NCI-H2227 treated with DMSO at 0.1 percent for 48 hours (cell line): ENCODE results near the gene ARSI.
A peak's percentile ranks its signal among the peaks of the same experiment; 100 is the strongest.

Source experiments
- DNase-seq: peaks from one replicate; lab custom pipeline; 2025; lab: John Stamatoyannopoulos, UW

ARSI gene

GRCh38 chr5:150302301-150303069 lies at the start of gene ARSI:
Gene ARSI, minus strand, starts transcription at chr5:150302905. Its CDS starts 532 bp downstream, at chr5:150302373.
- DNase-seq: no peak

DNA sequence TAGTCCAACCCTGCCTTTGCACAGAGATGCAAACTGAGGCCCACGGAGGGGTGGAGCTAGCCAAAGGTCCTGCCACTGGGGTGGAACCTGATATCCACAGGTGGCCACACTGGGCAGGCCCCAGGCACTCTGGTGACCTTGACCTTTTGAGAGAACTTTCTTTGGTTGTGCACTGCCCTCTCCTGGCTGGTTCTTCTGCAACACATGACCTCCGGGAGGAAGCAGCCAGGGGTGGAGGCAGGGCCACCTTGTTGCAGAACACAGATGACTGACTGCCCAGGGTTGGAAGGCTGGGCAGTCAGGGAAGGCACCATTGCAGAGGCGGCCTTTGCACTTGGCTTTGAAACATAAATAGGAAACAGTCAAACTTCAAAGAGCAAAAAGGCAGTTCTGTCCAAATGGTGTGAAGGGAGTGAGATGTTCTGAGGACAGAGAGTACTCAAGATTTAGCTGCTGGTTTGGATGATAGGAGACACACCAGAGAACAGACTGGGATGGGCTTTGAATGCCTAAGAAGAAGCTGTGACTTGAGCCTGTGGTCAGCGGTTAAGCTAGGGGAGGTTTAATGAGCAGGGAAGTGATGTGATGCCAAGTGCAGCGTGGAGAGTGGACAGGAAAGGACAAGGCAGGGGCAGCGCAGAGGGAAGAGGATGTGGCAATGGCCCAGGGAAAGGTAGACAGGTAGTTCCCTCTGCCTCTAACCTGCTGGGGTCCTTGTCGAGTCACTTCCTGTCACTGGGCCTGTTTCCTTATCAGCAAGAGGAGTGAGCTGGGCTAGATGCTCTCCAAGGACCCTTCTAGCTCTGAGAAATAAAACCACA lies 48.0 kb upstream of the ARSI start:
- DNase-seq: no peak

DNA sequence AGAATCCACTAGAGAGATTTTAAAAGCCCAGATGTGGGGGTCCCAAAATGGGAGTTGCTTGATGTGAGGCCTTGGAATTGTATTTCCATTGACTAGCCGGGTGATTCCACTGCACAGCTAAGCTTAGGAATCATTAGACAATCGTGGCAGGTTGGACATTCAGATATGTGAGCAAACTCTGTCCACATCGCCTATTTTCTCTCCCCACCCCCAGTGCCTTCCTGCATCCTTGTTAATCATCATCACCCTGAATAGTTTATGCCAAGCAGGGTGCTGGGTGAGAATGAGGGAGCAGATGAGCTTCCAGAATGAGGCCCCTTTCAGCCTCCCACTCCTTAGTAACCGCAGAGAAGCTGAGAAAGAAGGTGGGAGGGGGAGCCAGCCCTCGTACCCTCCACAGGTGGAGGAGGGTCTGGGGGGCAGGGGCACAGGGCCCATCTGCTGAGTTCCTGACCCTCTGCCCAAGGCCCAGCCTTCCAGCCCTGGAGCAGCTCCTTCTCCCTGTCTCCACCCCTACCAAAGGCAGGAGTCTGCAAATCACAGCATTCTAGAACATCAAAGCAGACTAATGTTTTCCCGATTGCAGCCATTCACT lies 47.1 kb upstream of the ARSI start:
- no peak for DNase-seq

- DNase-seq: no peak
These were observed 44.7 kb upstream of the ARSI start for GRCh38 chr5:150347451-150347850.

GRCh38 chr5:150347003-150347402 lies 44.3 kb upstream of the ARSI start:
- DNase-seq: no peak

DNA sequence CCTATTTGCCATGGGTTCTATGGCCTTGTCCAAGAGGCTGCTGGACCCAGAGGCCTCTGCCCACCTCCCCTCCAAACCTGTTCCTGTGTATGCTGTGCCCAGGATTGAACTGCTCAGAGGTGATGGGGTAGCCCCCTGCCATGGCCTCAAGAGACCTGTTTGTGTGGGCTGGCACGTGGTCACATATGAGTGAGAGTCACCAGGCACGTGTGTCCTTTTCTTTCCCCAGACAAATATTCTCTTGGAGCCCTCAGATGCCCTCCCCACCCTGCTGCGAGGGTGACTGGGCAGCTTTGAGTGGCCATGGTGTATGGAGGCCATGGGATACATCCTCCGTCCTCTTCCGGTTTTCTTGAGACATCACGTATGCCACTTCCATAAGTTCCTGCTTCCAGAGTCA lies 43.9 kb upstream of the ARSI start:
- no peak for DNase-seq

DNA sequence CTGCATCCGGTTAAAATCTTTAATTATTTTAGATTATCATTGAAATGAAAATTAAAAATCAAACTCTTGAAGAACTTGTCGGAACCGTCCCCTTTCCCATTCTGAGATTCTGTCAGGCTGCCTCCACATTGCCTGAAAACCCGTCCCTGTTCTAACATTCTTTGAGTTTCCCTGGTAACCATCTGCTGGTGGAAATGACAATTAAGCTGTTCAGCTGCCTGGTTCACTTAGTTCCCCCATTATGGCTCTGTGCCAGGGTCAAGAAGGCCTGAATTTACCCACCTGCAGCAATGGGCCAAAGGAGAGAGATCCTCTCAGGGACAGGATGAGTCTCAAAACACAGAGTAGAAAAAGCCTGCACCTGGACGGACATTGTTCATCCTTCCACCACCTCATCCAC lies 43.0 kb upstream of the ARSI start:
- no peak for DNase-seq

GRCh38 chr5:150343994-150344631 lies 41.4 kb upstream of the ARSI start:
- DNase-seq: no peak

- no peak for DNase-seq
These were observed 39.9 kb upstream of the ARSI start for GRCh38 chr5:150342583-150342982.

- DNase-seq: no peak
These were observed 39.3 kb upstream of the ARSI start for GRCh38 chr5:150341989-150342388.

- DNase-seq: no peak
These were observed 38.6 kb upstream of the ARSI start for GRCh38 chr5:150341331-150341730.

DNA sequence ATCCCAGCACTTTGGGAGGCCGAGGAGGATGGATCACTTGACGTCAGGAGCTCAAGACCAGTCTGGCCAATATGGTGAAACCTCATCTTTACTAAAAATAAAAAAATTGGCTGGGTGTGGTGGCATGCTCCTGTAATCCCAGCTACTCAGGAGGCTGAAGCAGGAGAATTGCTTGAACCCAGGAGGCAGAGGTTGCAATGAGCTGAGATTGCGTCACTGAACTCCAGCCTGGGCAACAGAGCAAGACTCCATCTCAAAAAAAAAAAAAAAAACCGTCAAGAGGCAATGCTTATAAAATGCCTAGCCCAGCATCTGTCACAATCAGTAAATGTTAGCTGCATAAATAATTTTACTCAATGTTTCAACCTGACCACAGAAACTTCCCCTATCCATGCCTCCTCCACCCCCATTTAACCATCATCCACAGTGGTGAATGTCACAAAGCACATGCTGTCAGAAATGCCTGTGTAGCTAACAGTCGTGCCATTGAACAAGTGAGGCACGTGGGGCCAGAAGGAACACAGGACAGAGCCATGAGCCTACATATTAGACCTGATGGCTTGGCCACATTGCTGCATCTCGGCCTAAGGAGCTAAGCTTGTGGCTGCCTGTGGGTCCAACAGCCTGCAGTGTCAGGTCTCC lies 38.0 kb upstream of the ARSI start:
- DNase-seq: no peak

GRCh38 chr5:150339841-150340240 lies 37.1 kb upstream of the ARSI start:
- no peak for DNase-seq

- DNase-seq: peak; percentile 11
These were observed 36.5 kb upstream of the ARSI start for GRCh38 chr5:150339165-150339564.

GRCh38 chr5:150338546-150338945 lies 35.8 kb upstream of the ARSI start:
- DNase-seq: no peak

GRCh38 chr5:150335778-150336177 lies 33.1 kb upstream of the ARSI start:
- no peak for DNase-seq

DNA sequence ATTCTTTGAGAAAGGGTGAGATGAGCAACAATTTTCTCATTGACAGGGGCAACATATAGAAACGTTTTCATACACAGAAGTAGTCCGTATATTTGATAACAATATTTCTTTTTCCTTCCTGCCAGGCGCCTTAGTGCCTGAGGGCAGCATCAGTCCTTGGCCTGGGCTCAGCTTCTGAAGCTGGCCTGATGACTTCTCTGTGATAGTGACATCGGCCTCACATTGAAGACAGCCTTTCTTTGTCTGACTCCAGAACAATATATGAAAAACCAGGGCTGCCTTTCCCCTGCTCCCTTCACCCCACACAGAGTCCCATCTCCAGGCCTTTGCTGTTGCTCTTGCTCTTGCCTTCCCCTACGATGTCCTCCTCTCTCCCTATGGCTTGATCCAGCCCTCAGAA lies 30.7 kb upstream of the ARSI start:
- no peak for DNase-seq

GRCh38 chr5:150329881-150330876 lies 27.5 kb upstream of the ARSI start:
- no peak for DNase-seq

DNA sequence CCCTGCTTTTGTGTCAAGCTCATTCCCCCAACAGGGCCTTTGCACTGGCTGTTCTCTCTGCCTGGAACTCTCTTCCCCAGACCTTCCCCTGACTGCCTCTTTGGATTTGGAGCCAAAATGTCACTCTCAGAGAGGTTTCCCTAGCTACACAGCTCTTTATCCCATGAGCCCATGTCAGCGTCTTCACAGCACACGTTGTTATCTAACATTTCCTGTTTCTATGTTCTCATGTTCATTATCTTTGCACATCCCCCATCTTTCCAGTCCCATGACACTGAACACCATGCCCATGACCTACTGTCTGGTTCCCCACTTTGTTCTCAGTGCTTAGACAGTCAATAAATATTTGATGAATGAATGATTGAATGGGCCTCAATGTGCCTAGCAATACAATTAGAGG lies 26.3 kb upstream of the ARSI start:
- no peak for DNase-seq

- no peak for DNase-seq
These were observed 25.8 kb upstream of the ARSI start for GRCh38 chr5:150328515-150328914.

GRCh38 chr5:150327139-150327538 lies 24.4 kb upstream of the ARSI start:
- DNase-seq: no peak
